GM12864 (cell line): Measurements from ENCODE around the gene BRD1.

Experiments
- DNase-seq: peaks from one replicate; pipeline ENCODE4 v3.0.0-alpha.2; 2011; ENCODE audit warnings: low read depth
- H3K4me3 ChIP-seq: 2 replicates; pipeline ENCODE4 v1.5.1; 2011; ENCODE audit warnings: mild to moderate bottlenecking, low read depth, low read length, control low read depth
- TF ChIP-seq, protein P1 (sequence below): IDR thresholded peaks from 2 replicates; pipeline ENCODE4 v1.5.1; 2011; ENCODE audit warnings: low read depth, mild to moderate bottlenecking, moderate library complexity, low read length, control low read depth, inconsistent platforms; ENCODE audit errors: missing control alignments

The BRD1 gene

DNA sequence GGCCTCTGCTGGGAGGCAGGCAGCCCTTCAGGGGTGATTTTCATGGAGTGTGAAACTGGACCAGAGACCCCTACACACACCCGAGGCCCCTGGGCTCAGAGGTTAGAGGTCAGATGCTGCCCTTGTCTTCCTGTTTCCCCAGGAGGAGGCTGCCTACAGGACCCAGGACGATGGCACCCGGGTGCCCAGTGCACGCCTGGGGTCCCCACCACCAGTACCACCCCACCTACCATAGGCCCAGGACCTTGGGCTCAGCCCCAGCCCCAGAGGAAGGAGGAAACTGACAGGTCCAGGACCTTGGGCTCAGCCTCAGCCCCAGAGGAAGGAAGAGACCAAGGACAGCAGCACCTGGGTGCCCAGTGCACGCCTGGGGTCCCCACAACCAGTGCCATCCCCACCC, 79.2 kb downstream of the BRD1 start:
- TF ChIP-seq, protein P1, sequence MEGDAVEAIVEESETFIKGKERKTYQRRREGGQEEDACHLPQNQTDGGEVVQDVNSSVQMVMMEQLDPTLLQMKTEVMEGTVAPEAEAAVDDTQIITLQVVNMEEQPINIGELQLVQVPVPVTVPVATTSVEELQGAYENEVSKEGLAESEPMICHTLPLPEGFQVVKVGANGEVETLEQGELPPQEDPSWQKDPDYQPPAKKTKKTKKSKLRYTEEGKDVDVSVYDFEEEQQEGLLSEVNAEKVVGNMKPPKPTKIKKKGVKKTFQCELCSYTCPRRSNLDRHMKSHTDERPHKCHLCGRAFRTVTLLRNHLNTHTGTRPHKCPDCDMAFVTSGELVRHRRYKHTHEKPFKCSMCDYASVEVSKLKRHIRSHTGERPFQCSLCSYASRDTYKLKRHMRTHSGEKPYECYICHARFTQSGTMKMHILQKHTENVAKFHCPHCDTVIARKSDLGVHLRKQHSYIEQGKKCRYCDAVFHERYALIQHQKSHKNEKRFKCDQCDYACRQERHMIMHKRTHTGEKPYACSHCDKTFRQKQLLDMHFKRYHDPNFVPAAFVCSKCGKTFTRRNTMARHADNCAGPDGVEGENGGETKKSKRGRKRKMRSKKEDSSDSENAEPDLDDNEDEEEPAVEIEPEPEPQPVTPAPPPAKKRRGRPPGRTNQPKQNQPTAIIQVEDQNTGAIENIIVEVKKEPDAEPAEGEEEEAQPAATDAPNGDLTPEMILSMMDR = no peak
- no peak overlapping the region for H3K4me3 ChIP-seq
- no peak for DNase-seq

DNA sequence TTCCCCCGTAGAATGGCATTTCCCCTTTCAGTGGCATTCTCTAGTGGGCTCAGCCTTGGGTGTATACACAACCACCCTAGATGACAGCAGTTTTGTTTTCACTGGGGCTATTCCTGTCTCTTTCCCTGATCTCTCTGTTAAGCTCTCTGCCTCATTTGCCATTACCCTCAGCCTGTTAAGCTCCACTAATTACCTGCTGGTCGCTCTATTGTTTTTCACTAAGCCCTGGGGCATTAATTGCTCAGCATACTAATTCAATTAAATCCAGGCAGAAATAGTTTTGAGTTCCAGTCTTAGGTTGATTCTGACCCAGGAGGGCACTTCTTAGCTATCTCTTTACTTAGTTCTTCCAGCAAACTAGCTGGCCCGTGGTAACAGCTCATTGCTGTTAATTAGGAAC, 80.0 kb downstream of the BRD1 start:
- TF ChIP-seq, protein P1 = no peak
- H3K4me3 ChIP-seq = no peak overlapping the region
- no peak for DNase-seq

DNA sequence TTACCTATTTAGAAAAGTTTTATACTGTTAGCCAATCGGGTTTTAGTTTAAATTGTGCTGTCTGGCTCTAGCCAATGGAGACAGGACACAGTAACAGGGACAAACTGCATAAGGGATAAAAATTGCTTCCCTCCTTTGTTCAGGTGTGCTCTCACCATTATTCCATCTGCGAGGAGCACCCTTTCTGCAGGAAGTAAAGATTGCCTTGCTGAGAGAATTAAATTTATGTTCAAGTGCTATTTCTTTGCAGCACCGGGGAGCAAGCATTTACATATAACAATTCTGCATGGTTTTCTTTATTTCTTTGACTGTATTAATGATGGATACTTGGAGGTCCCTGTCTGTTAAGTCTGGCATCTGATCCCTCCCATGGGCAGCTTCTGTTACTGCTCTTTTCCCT, 80.5 kb downstream of the BRD1 start:
- TF ChIP-seq, protein P1 = no peak
- no peak for DNase-seq
- no peak overlapping the region for H3K4me3 ChIP-seq

DNA sequence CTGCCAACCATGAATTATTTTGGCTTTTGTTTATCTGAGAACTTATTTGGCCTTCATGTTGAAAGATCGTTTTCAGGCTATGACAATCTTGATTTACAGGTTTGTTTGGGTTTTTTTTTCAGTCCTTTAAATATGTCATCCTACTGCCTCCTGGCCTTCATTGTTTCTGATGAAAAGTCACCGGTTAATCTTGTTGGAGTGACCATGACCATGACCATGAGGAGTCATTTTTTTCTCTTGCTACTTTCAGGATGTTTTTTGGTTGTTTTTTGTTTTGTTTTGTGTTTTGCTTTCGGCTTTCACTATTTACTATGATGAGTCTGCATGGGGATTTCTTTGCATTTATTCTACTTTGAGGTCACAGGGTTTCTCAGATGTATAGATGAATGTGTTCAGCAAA, 81.6 kb downstream of the BRD1 start:
- TF ChIP-seq, protein P1 = no peak
- H3K4me3 ChIP-seq = no peak overlapping the region
- no peak for DNase-seq

DNA sequence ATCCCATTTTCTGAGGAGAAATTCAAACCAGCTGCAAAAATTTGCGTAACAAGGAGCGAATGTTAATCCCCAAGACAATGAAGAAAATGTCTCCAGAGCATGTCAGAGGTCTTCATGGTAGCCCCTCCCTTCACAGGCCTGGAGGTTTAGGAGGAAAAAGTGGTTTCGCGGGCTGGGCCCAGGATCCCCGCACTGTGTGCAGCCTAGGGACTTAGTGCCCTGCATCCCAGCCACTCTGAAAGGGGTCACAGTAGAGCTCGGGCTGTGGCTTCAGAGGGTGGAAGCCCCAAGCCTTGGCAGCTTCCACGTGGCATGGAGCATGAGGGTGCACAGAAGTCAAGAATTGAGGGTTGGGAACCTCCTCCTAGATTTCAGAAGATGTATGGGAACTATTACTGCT, 87.4 kb downstream of the BRD1 start:
- TF ChIP-seq, protein P1 = no peak
- no peak for DNase-seq
- no peak overlapping the region for H3K4me3 ChIP-seq

DNA sequence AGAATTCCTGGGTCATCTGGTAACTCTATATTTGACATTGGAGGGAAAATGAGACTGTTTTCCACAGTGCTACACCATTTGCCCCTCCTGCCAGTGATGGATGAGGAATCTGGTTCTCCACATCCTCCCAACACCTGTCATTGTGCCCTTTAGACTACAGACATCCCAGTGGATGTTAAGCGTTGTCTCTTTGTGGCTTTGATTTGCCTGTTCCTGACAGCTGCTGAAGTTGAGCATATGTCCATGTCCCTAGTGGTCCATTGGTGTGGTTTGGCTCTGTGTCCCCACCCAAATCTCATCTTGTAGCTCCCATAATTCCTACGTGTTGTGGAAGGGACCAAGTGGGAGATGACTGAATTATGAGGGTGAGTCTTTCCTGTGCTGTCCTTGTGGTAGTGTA, 88.5 kb downstream of the BRD1 start:
- TF ChIP-seq, protein P1 = no peak
- no peak overlapping the region for H3K4me3 ChIP-seq
- no peak for DNase-seq

DNA sequence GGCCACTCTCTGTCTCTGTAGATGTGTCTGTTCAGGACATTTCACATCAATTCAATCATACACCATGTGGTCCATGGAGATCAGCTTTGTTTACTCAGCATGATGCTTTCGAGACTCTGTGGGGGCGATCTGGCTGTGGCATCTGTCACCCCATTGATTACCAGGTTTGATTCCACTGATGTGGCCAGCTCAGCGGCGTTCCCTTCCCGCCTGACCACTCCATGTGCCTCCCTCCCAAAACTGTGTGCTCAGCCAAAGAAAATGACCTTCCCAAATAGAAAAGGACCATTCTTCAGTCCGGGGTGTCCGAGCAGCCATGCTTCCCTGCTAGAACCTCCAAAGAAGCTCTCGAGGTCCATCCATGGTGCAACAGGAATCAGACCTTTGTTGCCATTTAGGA, 89.1 kb downstream of the BRD1 start:
- TF ChIP-seq, protein P1 = no peak
- no peak for DNase-seq
- H3K4me3 ChIP-seq = no peak overlapping the region
